ENCODE measurements around the gene ZNF385D.

ZNF385D gene

DNA sequence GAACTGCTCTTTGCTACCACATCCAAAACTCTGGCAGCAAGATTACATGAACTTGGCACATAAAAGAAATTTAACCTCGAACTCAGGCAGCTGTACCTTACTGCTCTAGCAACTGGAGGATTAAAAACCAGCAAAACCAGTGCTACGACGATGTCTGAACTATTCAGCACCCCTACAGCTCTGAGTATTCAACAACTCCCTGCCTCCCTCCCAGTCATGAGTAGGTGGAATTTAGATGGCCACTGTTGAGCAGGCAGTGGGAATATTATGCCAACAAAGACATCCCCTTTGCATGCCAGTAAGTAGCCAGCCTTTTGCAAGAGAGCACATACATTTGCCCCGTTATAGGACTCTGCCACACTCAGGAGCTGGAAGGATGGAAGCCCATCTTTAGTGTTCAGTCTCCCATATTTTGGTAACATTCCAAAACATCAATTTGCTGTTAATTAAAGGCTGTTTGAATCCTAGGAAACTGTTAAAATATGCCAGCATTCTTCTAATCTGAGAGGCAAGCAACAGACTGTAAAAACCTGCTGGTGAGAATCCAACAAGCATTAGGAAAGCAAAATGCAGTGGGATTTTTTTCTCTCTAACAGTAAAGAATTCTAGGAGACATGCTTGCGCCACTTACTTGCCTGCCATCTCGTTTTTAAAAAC, 85.4 kb downstream of the ZNF385D start:
- no peak for TF ChIP-seq CTCF (conservative IDR thresholded peaks at IDR 0.05; ENCODE audit: low read depth, low read length)
- no peak overlapping the region for H3K4me3 ChIP-seq (ENCODE audit: low read depth, low read length)
- peak; percentile 4 for DNase-seq (ENCODE audit: low read depth)

DNA sequence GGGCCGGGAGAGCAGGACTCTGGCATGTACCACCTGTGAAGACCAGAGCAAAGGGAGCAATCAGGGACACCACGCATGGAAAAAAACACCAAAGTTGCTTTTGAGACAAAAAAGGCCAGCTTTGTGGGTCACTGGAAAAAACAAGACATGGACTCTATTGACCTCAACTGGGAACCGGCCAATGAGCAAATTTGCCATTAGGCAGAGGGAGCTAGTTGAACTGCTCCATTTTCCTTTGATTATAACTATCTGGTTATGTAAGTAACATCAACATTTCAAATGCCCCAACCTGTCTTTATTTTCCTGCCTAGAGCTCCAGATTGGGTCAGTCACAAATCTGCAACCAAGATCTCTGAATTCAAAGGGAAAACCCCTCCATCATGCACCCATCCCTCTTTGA, 86.0 kb downstream of the ZNF385D start:
- DNase-seq (ENCODE audit: low read depth): no peak
- H3K4me3 ChIP-seq (ENCODE audit: low read depth, low read length): no peak overlapping the region
- TF ChIP-seq CTCF (conservative IDR thresholded peaks at IDR 0.05; ENCODE audit: low read depth, low read length): no peak

- H3K4me3 ChIP-seq (ENCODE audit: low read depth, low read length): no peak overlapping the region
- TF ChIP-seq CTCF (conservative IDR thresholded peaks at IDR 0.05; ENCODE audit: low read depth, low read length): no peak
- no peak for DNase-seq (ENCODE audit: low read depth)
These were observed 88.6 kb downstream of the ZNF385D start for GRCh38 chr3:21662403-21662802.

GRCh38 chr3:21654662-21655061, 96.3 kb downstream of the ZNF385D start:
- TF ChIP-seq CTCF (conservative IDR thresholded peaks at IDR 0.05; ENCODE audit: low read depth, low read length): no peak
- H3K4me3 ChIP-seq (ENCODE audit: low read depth, low read length): no peak overlapping the region
- DNase-seq (ENCODE audit: low read depth): peak; percentile 63

- TF ChIP-seq CTCF (conservative IDR thresholded peaks at IDR 0.05; ENCODE audit: low read depth, low read length): no peak
- H3K4me3 ChIP-seq (ENCODE audit: low read depth, low read length): no peak overlapping the region
- DNase-seq (ENCODE audit: low read depth): peak; percentile 16
These were observed 96.8 kb downstream of the ZNF385D start for GRCh38 chr3:21654241-21654640.

GRCh38 chr3:21649519-21649918, 101.5 kb downstream of the ZNF385D start:
- no peak for TF ChIP-seq CTCF (conservative IDR thresholded peaks at IDR 0.05; ENCODE audit: low read depth, low read length)
- DNase-seq (ENCODE audit: low read depth): no peak
- H3K4me3 ChIP-seq (ENCODE audit: low read depth, low read length): no peak overlapping the region

GRCh38 chr3:21647961-21648360, 103.0 kb downstream of the ZNF385D start:
- H3K4me3 ChIP-seq (ENCODE audit: low read depth, low read length): no peak overlapping the region
- no peak for TF ChIP-seq CTCF (conservative IDR thresholded peaks at IDR 0.05; ENCODE audit: low read depth, low read length)
- DNase-seq (ENCODE audit: low read depth): no peak
